ENCODE results near the gene SYNDIG1L. TPM values are rescaled to one million over a fixed set of nuclear protein-coding genes. Genes with fewer than 3 reads are reported as not detected.

SYNDIG1L gene
- total and polyA plus RNA-seq, 9 of the 15 experiments (the other 6 are each of a cell fraction or from before 2014, with no cell fraction given), result not detected

DNA sequence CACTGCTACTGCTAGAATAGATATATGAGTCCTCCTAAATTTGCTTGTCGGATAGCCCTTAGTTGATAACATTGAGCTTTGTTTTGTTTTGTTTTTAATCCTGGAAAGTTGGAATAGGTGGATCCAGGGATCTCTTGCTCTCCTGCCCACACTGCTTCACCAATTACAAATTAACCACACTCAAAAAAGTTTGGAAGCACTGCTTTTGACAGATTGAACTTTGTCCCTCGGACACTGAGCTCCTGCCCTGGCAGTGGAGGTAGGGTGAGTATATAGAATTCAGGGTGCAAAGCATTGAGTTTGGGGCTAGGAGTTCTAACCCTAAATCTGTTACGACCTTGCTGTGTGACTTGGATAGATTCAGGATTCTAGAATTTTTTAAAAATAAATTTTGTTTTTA, 15.1 kb upstream of the SYNDIG1L start:
- Histone ChIP-seq H3K4me2 (ENCODE audit: insufficient read depth, low read length) (no peak overlapping the region), H3K4me3 (no peak overlapping the region), H3K27ac (ENCODE audit: extremely low read depth, low read depth, low read length) (no peak overlapping the region), H3K9me3 (replicated peaks; ENCODE audit: control insufficient read depth, insufficient read depth, low read depth, low read length) (no peaks in the 10 kb centered on the region), H3K9ac (ENCODE audit: insufficient read depth in 1 of 2, low read depth in 2 of 2, low read length in 2 of 2) (no peak overlapping the region), H3K79me2 (ENCODE audit: control insufficient read depth, insufficient read depth, low read length) (no peaks in the 10 kb centered on the region), H3K9me1 (ENCODE audit: control insufficient read depth, insufficient read depth, low read length) (no peaks in the 10 kb centered on the region), H3K36me3 (ENCODE audit: control insufficient read depth, insufficient read depth, low read length) (no peaks in the 10 kb centered on the region), H4K20me1 (replicated peaks; ENCODE audit: control insufficient read depth, insufficient read depth, low read length) (no peaks in the 10 kb centered on the region), H2AFZ (ENCODE audit: low read depth, low read length) (no peak overlapping the region), H3K27me3 (ENCODE audit: control insufficient read depth in 2 of 2, insufficient read depth in 2 of 2, low read length in 2 of 2) (peaks cover 0 to 4% of the 10 kb centered on the region in 2 experiments; a peak in 2 of 5 replicates), H3K4me1 (replicated peaks in 1 of 2; ENCODE audit: control insufficient read depth in 2 of 2, insufficient read depth in 2 of 2, low read length in 2 of 2) (no peaks in the 10 kb centered on the region)
- in situ Hi-C loops (cut with MboI) (no loop called here), intact Hi-C loops (cut with micrococcal nuclease) (no loop called here)
- BruUV-seq (replicated peaks), result no TSS peak
- TF ChIP-seq YY1 (IDR thresholded peaks at IDR 0.05; ENCODE audit: borderline replicate concordance in 1 of 3, control insufficient read depth in 1 of 3, extremely low read depth in 1 of 3, insufficient read depth in 3 of 3, insufficient read length in 1 of 3, insufficient replicate concordance in 2 of 3, low read depth in 1 of 3, low read length in 2 of 3) (no peak), EGR1 (conservative IDR thresholded peaks at IDR 0.05) (no peak), ZNF253 (CRISPR knock-in tag; conservative IDR thresholded peaks at IDR 0.05) (no peak), ZNF707 (CRISPR knock-in tag; conservative IDR thresholded peaks at IDR 0.05) (no peak), CEBPG (CRISPR knock-in tag; IDR thresholded peaks at IDR 0.05) (no peak), CEBPG (tag; conservative IDR thresholded peaks at IDR 0.05 in 1 of 2, IDR thresholded peaks at IDR 0.05 in 1 of 2) (no peak), HSF4 (CRISPR knock-in tag; IDR thresholded peaks at IDR 0.05; ENCODE audit: borderline replicate concordance) (no peak), XRCC4 (IDR thresholded peaks at IDR 0.05; ENCODE audit: extremely low read depth, insufficient read depth, insufficient read length) (no peak), CBX8 (IDR thresholded peaks at IDR 0.05; ENCODE audit: borderline replicate concordance, extremely low read depth, low read depth, low read length, poor library complexity, severe bottlenecking) (no peak)
- ChIA-PET CTCF (ENCODE audit: low intra/inter-chr PET ratio) (no interaction called here), POLR2A (interaction anchor here (0.6 to 0.8 kb wide), 2 partner anchors 12 to 14 kb away, joined by 3 to 4 read pairs; no protein-coding TSS in a partner anchor)
- DNase-seq (ENCODE audit: extremely low read depth in 1 of 4, low spot score in 3 of 4), result no peak
- WGBS (ENCODE audit: insufficient coverage, low coverage, missing lambda C conversion rate), result 0% methylated on average over 3 of the region's 3 CpGs
- FAIRE-seq, result no peak
- no peak for ATAC-seq

Measured in K562 (cell line).